ENCODE results near the gene KMT2C.
A peak's percentile ranks its signal among the peaks of the same experiment; 100 is the strongest.

The KMT2C gene

GRCh38 chr7:152145853-152146466 is 289.8 kb downstream of the KMT2C start:
- Histone ChIP-seq H3K9ac (no peak overlapping the region), H3K4me1 (peaks cover 18% of the 10 kb centered on the region), H3K4me2 (no peak overlapping the region), H3K4me3 (no peak overlapping the region), H3K9me3 (no peaks in the 10 kb centered on the region), H3K27ac (no peak overlapping the region), H3K27me3 (no peaks in the 10 kb centered on the region), H4K20me1 (peaks cover 45% of the 10 kb centered on the region), H3K36me3 (peaks cover 98% of the 10 kb centered on the region)
- no peak for TF ChIP-seq Cebpa-rat (IDR thresholded peaks at IDR 0.05)

GRCh38 chr7:152144557-152145245 is 291.1 kb downstream of the KMT2C start:
- TF ChIP-seq Cebpa-rat (IDR thresholded peaks at IDR 0.05), result no peak
- Histone ChIP-seq H3K9ac (no peak overlapping the region), H3K9me3 (no peaks in the 10 kb centered on the region), H3K4me2 (no peak overlapping the region), H3K27me3 (no peaks in the 10 kb centered on the region), H3K4me1 (peaks cover 18% of the 10 kb centered on the region), H3K27ac (no peak overlapping the region), H3K36me3 (peaks cover 98% of the 10 kb centered on the region), H4K20me1 (peaks cover 44% of the 10 kb centered on the region), H3K4me3 (no peak overlapping the region)

- Histone ChIP-seq H3K27ac (peak overlapping the region; percentile 47; the same call in 1 of the 2 replicates), H3K9ac (0 out of 2 replicates have a peak overlapping the region, but pooled peaks have one; percentile 44), H3K4me3 (no peak overlapping the region), H4K20me1 (peaks cover 28% of the 10 kb centered on the region), H3K36me3 (peaks cover 98% of the 10 kb centered on the region), H3K27me3 (no peaks in the 10 kb centered on the region), H3K4me2 (peak overlapping the region; percentile 52), H3K9me3 (no peaks in the 10 kb centered on the region), H3K4me1 (peaks cover 18% of the 10 kb centered on the region)
- no peak for TF ChIP-seq Cebpa-rat (IDR thresholded peaks at IDR 0.05)
Measured at GRCh38 chr7:152142976-152143595, 292.7 kb downstream of the KMT2C start.

- Histone ChIP-seq H4K20me1 (peaks cover 16% of the 10 kb centered on the region; the same call in 1 of the 2 replicates), H3K9ac (no peak overlapping the region), H3K4me3 (no peak overlapping the region), H3K27me3 (no peaks in the 10 kb centered on the region), H3K9me3 (no peaks in the 10 kb centered on the region), H3K27ac (no peak overlapping the region), H3K36me3 (peaks cover 100% of the 10 kb centered on the region), H3K4me2 (no peak overlapping the region), H3K4me1 (peaks cover 18% of the 10 kb centered on the region)
- no peak for TF ChIP-seq Cebpa-rat (IDR thresholded peaks at IDR 0.05)
Measured at GRCh38 chr7:152140560-152140959, 295.2 kb downstream of the KMT2C start.

GRCh38 chr7:152140067-152140466 is 295.7 kb downstream of the KMT2C start:
- Histone ChIP-seq H3K4me2 (no peak overlapping the region), H3K36me3 (peaks cover 96% of the 10 kb centered on the region)
- TF ChIP-seq Cebpa-rat (IDR thresholded peaks at IDR 0.05), result no peak

GRCh38 chr7:152137476-152138025 is 298.3 kb downstream of the KMT2C start:
- Histone ChIP-seq H3K36me3 (peaks cover 89% of the 10 kb centered on the region), H3K4me2 (no peak overlapping the region), H3K4me3 (no peak overlapping the region), H4K20me1 (no peaks in the 10 kb centered on the region), H3K27ac (no peak overlapping the region), H3K9me3 (no peaks in the 10 kb centered on the region), H3K4me1 (no peaks in the 10 kb centered on the region), H3K9ac (no peak overlapping the region), H3K27me3 (no peaks in the 10 kb centered on the region)
- no peak for TF ChIP-seq Cebpa-rat (IDR thresholded peaks at IDR 0.05)

More at GRCh38 chr7:152140067-152140466, 295.7 kb downstream of the KMT2C start:
- Histone ChIP-seq H4K20me1 (peaks cover 14% of the 10 kb centered on the region; the same call in 1 of the 2 replicates), H3K4me1 (peaks cover 18% of the 10 kb centered on the region), H3K4me3 (no peak overlapping the region), H3K9ac (no peak overlapping the region), H3K27me3 (no peaks in the 10 kb centered on the region), H3K27ac (no peak overlapping the region), H3K9me3 (no peaks in the 10 kb centered on the region)

- Histone ChIP-seq H3K9me3 (no peaks in the 10 kb centered on the region), H3K4me1 (no peaks in the 10 kb centered on the region), H3K27ac (no peak overlapping the region), H3K27me3 (no peaks in the 10 kb centered on the region), H3K4me2 (no peak overlapping the region), H3K36me3 (peaks cover 89% of the 10 kb centered on the region), H3K4me3 (no peak overlapping the region), H3K9ac (no peak overlapping the region), H4K20me1 (no peaks in the 10 kb centered on the region)
- no peak for TF ChIP-seq Cebpa-rat (IDR thresholded peaks at IDR 0.05)
Measured at GRCh38 chr7:152136686-152137085, 299.1 kb downstream of the KMT2C start.

- no peaks in the 10 kb centered on the region for H3K4me1 ChIP-seq
- peaks cover 8% of the 10 kb centered on the region for H3K9me3 ChIP-seq
- peaks cover 89% of the 10 kb centered on the region for H3K36me3 ChIP-seq
- H3K27ac ChIP-seq, result no peak overlapping the region
- no peaks in the 10 kb centered on the region for H4K20me1 ChIP-seq
- H3K27me3 ChIP-seq, result no peaks in the 10 kb centered on the region
- no peak overlapping the region for H3K4me2 ChIP-seq
- no peak overlapping the region for H3K9ac ChIP-seq
- H3K4me3 ChIP-seq, result no peak overlapping the region
- no peak for TF ChIP-seq Cebpa-rat (IDR thresholded peaks at IDR 0.05)
Measured at GRCh38 chr7:152133804-152134203, 302.0 kb downstream of the KMT2C start.

GRCh38 chr7:152132812-152133211 is 303.0 kb downstream of the KMT2C start:
- H3K4me2 ChIP-seq, result no peak overlapping the region
- no peaks in the 10 kb centered on the region for H3K27me3 ChIP-seq
- no peak overlapping the region for H3K9ac ChIP-seq
- peaks cover 89% of the 10 kb centered on the region for H3K36me3 ChIP-seq
- H3K4me3 ChIP-seq, result no peak overlapping the region
- no peak overlapping the region for H3K27ac ChIP-seq
- H4K20me1 ChIP-seq, result no peaks in the 10 kb centered on the region
- peaks cover 14% of the 10 kb centered on the region for H3K9me3 ChIP-seq
- H3K4me1 ChIP-seq, result no peaks in the 10 kb centered on the region
- no peak for TF ChIP-seq Cebpa-rat (IDR thresholded peaks at IDR 0.05)

Measured in BLaER1 (cell line).